HepG2 (cell line): ENCODE data around the gene TRIM44. TPM values are rescaled to one million over a fixed set of nuclear protein-coding genes. Genes with fewer than 3 reads are reported as not detected.

Experiments used
- ATAC-seq: fragments of 200-7000 bp; cut with Tn5 transposase; 3 replicates; pipeline ENCODE4 v1.9.1; 2020; ENCODE audit warnings: mild to moderate bottlenecking, moderate library complexity
- BruUV-seq: library from RNA; stranded (reverse); fragments of 400-500 nt; replicated peaks from 2 replicates; lab custom pipeline; 2021; lab: Mats Ljungman, UMichigan
- CTCF ChIA-PET: fragments of 300-600 bp; formaldehyde crosslinking; extraction: SDS; loops from one replicate; lab custom pipeline; 2021; ENCODE audit warnings: low total read pairs, inconsistent platforms, low intra/inter-chr PET ratio; lab: Yijun Ruan, JAX
- POLR2A ChIA-PET: fragments of 350-600 bp; sonication (Branson Sonifier 250); formaldehyde crosslinking; loops from one replicate; lab custom pipeline; 2020; ENCODE audit warnings: antibody characterized with exemption, inconsistent platforms; lab: Yijun Ruan, JAX
- DNase-seq: peaks from one replicate; pipeline ENCODE4 v3.0.0-alpha.2; 2015; ENCODE audit warnings: low spot score
- FAIRE-seq: peaks from 3 replicates; lab custom pipeline; 2011; peaks lifted over from hg19 to GRCh38; lab: Jason Lieb, UNC
- H2AFZ ChIP-seq: one replicate; pipeline ENCODE4 v1.6.1; 2011; ENCODE audit warnings: low read length, inconsistent platforms
- H3K27ac ChIP-seq: fragments of 300-600 bp; 3 replicates; pipeline ENCODE4 v1.8.0; 2011; ENCODE audit warnings: mixed run types, mild to moderate bottlenecking, mixed read lengths, low read length, inconsistent platforms; ENCODE audit not compliant: insufficient read depth; ENCODE audit errors: extremely low read length
- H3K27me3 ChIP-seq, 2 experiments: fragments of 200-600 bp in 1 of 2; 2 replicates in 1 of 2; 3 replicates in 1 of 2; pipeline versions ENCODE4 v1.6.0 to v1.8.0; 2011; ENCODE audit warnings: low read length in 2 of 2, mild to moderate bottlenecking in 2 of 2, moderate library complexity in 2 of 2, inconsistent platforms in 1 of 2; ENCODE audit not compliant: insufficient read depth in 2 of 2, control insufficient read depth in 1 of 2
- H3K36me3 ChIP-seq, 2 experiments: fragments of 200-600 bp in 1 of 2; replicated peaks in 1 of 2; 2 replicates in 1 of 2; 3 replicates in 1 of 2; pipeline versions ENCODE4 v1.5.1 to v1.8.0; 2011; ENCODE audit warnings: low read length in 2 of 2, inconsistent platforms in 1 of 2; ENCODE audit not compliant: insufficient read depth in 2 of 2, control insufficient read depth in 1 of 2
- H3K4me1 ChIP-seq: 2 replicates; pipeline ENCODE4 v1.5.1; 2012; ENCODE audit warnings: low read length, inconsistent platforms; ENCODE audit not compliant: insufficient read depth
- H3K4me2 ChIP-seq: 2 replicates; pipeline ENCODE4 v1.6.0; 2011; ENCODE audit warnings: low read depth, low read length, inconsistent platforms
- H3K4me3 ChIP-seq, 3 experiments: fragments of 200-600 bp in 1 of 3; sonication (generic), shearing (Covaris generic) in 1 of 3; replicated peaks in 1 of 3; 2 replicates each; pipeline ENCODE4 v1.5.1; 2011 to 2016; ENCODE audit warnings: low read length in 3 of 3, inconsistent platforms in 2 of 3, low read depth in 2 of 3, mild to moderate bottlenecking in 2 of 3, control low read depth in 1 of 3, mixed read lengths in 1 of 3; ENCODE audit not compliant: insufficient read depth in 1 of 3
- H3K79me2 ChIP-seq: one replicate; pipeline ENCODE4 v1.6.1; 2011; ENCODE audit warnings: low read length, inconsistent platforms; ENCODE audit not compliant: insufficient read depth
- H3K9ac ChIP-seq: 2 replicates; pipeline ENCODE4 v1.6.0; 2011; ENCODE audit warnings: mild to moderate bottlenecking, low read depth, low read length, inconsistent platforms; ENCODE audit not compliant: insufficient read depth
- H3K9me3 ChIP-seq: 2 replicates; pipeline ENCODE4 v1.5.1; 2012; ENCODE audit warnings: mild to moderate bottlenecking, low read length
- H4K20me1 ChIP-seq: 2 replicates; pipeline ENCODE4 v1.6.0; 2011; ENCODE audit warnings: inconsistent platforms, mild to moderate bottlenecking, low read length, moderate library complexity; ENCODE audit not compliant: insufficient read depth
- FIP1L1 ChIP-seq: fragments of 200-400 bp; formaldehyde crosslinking; IDR thresholded peaks from 2 replicates; pipeline ENCODE4 v1.6.1; 2018; ENCODE audit warnings: low read depth, mild to moderate bottlenecking, low read length, moderate library complexity, borderline replicate concordance; ENCODE audit not compliant: insufficient read depth
- KLF9 ChIP-seq: IDR thresholded peaks from 2 replicates; pipeline ENCODE4 v1.6.1; 2016; ENCODE audit warnings: low read depth
- POLR2A ChIP-seq, 2 experiments: IDR thresholded peaks; 2 replicates each; pipeline ENCODE4 v1.6.1; 2011; ENCODE audit warnings: low read depth in 2 of 2, low read length in 2 of 2, mild to moderate bottlenecking in 1 of 2, moderate library complexity in 1 of 2; ENCODE audit not compliant: insufficient read depth in 1 of 2
- POLR2AphosphoS2 ChIP-seq: IDR thresholded peaks from 2 replicates; pipeline ENCODE4 v1.6.1; 2011; ENCODE audit warnings: low read depth, low read length, improper control_type of control experiment
- RFX1 ChIP-seq: fragments of 450-650 bp; IDR thresholded peaks from 2 replicates; pipeline ENCODE4 v1.6.1; 2017
- TEAD2 ChIP-seq: sonication (generic); formaldehyde crosslinking; IDR thresholded peaks from 2 replicates; pipeline ENCODE4 v1.9.0; 2021; ENCODE audit warnings: missing genetic modification reagents
- ZBTB1 ChIP-seq: sonication (generic); formaldehyde crosslinking; IDR thresholded peaks from 2 replicates; pipeline ENCODE4 v1.4.0; 2020; ENCODE audit warnings: missing genetic modification reagents, borderline replicate concordance
- ZNF33B ChIP-seq: sonication (generic); formaldehyde crosslinking; IDR thresholded peaks from 2 replicates; pipeline ENCODE4 v1.5.1; 2020; ENCODE audit warnings: mild to moderate bottlenecking, missing genetic modification reagents
- ZNF441 ChIP-seq: sonication (generic); formaldehyde crosslinking; IDR thresholded peaks from 2 replicates; pipeline ENCODE4 v1.7.0; 2021; ENCODE audit warnings: missing genetic modification reagents, borderline replicate concordance
- ZNF496 ChIP-seq: sonication (generic); formaldehyde crosslinking; IDR thresholded peaks from 2 replicates; pipeline ENCODE4 v1.8.1; 2023; ENCODE audit warnings: mild to moderate bottlenecking, moderate library complexity, missing genetic modification reagents; ENCODE audit not compliant: insufficient replicate concordance
- ZNF746 ChIP-seq: sonication (generic); formaldehyde crosslinking; IDR thresholded peaks from 2 replicates; pipeline ENCODE4 v1.8.0; 2022; ENCODE audit warnings: mild to moderate bottlenecking, missing genetic modification reagents
- WGBS: methylation state at CpG from one replicate; pipeline ENCODE4 v1.1.6; 2017; ENCODE audit warnings: low lambda C conversion rate; 5-methylcytosine and 5-hydroxymethylcytosine counted together
- in situ Hi-C: cut with HindIII; loops from 2 replicates; pipeline ENCODE4 v1.10.0; 2017; ENCODE audit warnings: low pct_unique_long_range_greater_than_20kb; ENCODE audit not compliant: extremely low pct_ligation_motif_present
- intact Hi-C: fragments of 100-400 bp; cut with micrococcal nuclease; formaldehyde crosslinking; loops from one replicate; pipeline ENCODE4 v1.10.0; 2022; ENCODE audit not compliant: unreplicated experiment
- polyA plus RNA-seq, 8 experiments: library from polyadenylated mRNA; depleted of rRNA in 3 of 8; stranded (reverse) in 7 of 8; unstranded in 1 of 8; fragments of >200 nt; fragmentation: Illumina TruSeq in 4 of 8; extraction: Trizol in 4 of 8; gene quantifications; 2 replicates each; pipeline versions ENCODE4 v1.2.1 to v1.2.3, GENCODE V29; 2011 to 2016; ENCODE audit warnings: low read depth in 4 of 8, missing spikeins in 1 of 8, mixed read lengths in 1 of 8; ENCODE audit not compliant: insufficient read depth in 1 of 8
- total RNA-seq, 5 experiments: library from RNA; depleted of rRNA; stranded (reverse); fragments of >200 nt; fragmentation: Illumina TruSeq; extraction: Trizol; gene quantifications; 2 replicates each; pipeline ENCODE4 v1.2.3, GENCODE V29; 2016; ENCODE audit warnings: low read depth in 1 of 5
- TF ChIP-seq, protein P1 (sequence below): sonication (generic); formaldehyde crosslinking; IDR thresholded peaks from 2 replicates; pipeline ENCODE4 v1.4.0; 2020; ENCODE audit warnings: missing genetic modification reagents, borderline replicate concordance
- TF ChIP-seq, protein P2 (sequence below): sonication (generic); formaldehyde crosslinking; IDR thresholded peaks from 2 replicates; pipeline ENCODE4 v1.4.0; 2020; ENCODE audit warnings: low read depth, missing genetic modification reagents
- TF ChIP-seq, protein P3 (sequence below): IDR thresholded peaks from 2 replicates; pipeline ENCODE4 v1.6.1; 2016

The TRIM44 gene
- total and polyA plus RNA-seq, 2 of the 13 experiments (the other 11 are each of a cell fraction or from before 2014, with no cell fraction given) = 22.7 to 50.3 TPM

DNA sequence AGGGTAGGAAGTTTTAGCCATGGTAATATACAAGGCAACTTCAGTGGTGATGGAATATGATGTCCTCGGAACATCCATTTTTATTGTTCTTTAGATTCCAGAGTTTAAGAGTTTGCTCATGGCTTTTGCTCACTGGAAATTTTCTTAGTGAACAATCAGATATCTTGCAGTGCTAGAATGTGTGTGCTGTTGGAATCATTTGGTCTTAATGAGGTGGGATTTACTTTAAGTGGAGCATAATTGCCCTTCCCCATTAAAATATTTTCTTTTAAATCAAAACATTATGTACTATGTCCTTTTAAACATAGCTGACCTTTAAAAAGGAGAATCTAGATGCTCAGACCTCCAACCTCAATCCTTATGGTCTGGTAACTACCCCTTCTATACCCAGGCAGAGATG lies 204.0 kb downstream of the TRIM44 start:
- POLR2A ChIA-PET = no interaction called here
- DNase-seq (no peak), ATAC-seq (no peak), FAIRE-seq (no peak)
- H3K27ac ChIP-seq = no peak overlapping the region
- WGBS = 12% methylated on average over 1 of the region's 1 CpG
- CTCF ChIA-PET = no interaction called here
- H3K9ac ChIP-seq = no peak overlapping the region
- H3K4me2 ChIP-seq = no peak overlapping the region
- no peak overlapping the region for H3K4me3 ChIP-seq
- no peak overlapping the region for H2AFZ ChIP-seq
- no peaks in the 10 kb centered on the region for H3K79me2 ChIP-seq
- H3K27me3 ChIP-seq = peaks cover 0 to 2% of the 10 kb centered on the region in 2 experiments; a peak in 2 of 5 replicates
- H3K36me3 ChIP-seq = no peaks in the 10 kb centered on the region
- H3K9me3 ChIP-seq = peaks cover 7% of the 10 kb centered on the region; the same call in 1 of the 2 replicates
- H3K4me1 ChIP-seq = no peaks in the 10 kb centered on the region
- BruUV-seq = no TSS peak
- in situ Hi-C loops = no loop called here
- intact Hi-C loops = no loop called here
- no peaks in the 10 kb centered on the region for H4K20me1 ChIP-seq
- TF ChIP-seq ZNF746 (CRISPR knock-in tag) = no peak
- TF ChIP-seq ZBTB1 (CRISPR knock-in tag) = no peak
- no peak for TF ChIP-seq POLR2A (IDR thresholded peaks at IDR 0.05; ENCODE audit: insufficient read depth in 1 of 2, low read depth in 2 of 2, low read length in 2 of 2)
- TF ChIP-seq, protein P1, sequence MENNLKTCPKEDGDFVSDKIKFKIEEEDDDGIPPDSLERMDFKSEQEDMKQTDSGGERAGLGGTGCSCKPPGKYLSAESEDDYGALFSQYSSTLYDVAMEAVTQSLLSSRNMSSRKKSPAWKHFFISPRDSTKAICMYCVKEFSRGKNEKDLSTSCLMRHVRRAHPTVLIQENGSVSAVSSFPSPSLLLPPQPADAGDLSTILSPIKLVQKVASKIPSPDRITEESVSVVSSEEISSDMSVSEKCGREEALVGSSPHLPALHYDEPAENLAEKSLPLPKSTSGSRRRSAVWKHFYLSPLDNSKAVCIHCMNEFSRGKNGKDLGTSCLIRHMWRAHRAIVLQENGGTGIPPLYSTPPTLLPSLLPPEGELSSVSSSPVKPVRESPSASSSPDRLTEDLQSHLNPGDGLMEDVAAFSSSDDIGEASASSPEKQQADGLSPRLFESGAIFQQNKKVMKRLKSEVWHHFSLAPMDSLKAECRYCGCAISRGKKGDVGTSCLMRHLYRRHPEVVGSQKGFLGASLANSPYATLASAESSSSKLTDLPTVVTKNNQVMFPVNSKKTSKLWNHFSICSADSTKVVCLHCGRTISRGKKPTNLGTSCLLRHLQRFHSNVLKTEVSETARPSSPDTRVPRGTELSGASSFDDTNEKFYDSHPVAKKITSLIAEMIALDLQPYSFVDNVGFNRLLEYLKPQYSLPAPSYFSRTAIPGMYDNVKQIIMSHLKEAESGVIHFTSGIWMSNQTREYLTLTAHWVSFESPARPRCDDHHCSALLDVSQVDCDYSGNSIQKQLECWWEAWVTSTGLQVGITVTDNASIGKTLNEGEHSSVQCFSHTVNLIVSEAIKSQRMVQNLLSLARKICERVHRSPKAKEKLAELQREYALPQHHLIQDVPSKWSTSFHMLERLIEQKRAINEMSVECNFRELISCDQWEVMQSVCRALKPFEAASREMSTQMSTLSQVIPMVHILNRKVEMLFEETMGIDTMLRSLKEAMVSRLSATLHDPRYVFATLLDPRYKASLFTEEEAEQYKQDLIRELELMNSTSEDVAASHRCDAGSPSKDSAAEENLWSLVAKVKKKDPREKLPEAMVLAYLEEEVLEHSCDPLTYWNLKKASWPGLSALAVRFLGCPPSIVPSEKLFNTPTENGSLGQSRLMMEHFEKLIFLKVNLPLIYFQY (CRISPR knock-in tag) = no peak
- TF ChIP-seq, protein P2, sequence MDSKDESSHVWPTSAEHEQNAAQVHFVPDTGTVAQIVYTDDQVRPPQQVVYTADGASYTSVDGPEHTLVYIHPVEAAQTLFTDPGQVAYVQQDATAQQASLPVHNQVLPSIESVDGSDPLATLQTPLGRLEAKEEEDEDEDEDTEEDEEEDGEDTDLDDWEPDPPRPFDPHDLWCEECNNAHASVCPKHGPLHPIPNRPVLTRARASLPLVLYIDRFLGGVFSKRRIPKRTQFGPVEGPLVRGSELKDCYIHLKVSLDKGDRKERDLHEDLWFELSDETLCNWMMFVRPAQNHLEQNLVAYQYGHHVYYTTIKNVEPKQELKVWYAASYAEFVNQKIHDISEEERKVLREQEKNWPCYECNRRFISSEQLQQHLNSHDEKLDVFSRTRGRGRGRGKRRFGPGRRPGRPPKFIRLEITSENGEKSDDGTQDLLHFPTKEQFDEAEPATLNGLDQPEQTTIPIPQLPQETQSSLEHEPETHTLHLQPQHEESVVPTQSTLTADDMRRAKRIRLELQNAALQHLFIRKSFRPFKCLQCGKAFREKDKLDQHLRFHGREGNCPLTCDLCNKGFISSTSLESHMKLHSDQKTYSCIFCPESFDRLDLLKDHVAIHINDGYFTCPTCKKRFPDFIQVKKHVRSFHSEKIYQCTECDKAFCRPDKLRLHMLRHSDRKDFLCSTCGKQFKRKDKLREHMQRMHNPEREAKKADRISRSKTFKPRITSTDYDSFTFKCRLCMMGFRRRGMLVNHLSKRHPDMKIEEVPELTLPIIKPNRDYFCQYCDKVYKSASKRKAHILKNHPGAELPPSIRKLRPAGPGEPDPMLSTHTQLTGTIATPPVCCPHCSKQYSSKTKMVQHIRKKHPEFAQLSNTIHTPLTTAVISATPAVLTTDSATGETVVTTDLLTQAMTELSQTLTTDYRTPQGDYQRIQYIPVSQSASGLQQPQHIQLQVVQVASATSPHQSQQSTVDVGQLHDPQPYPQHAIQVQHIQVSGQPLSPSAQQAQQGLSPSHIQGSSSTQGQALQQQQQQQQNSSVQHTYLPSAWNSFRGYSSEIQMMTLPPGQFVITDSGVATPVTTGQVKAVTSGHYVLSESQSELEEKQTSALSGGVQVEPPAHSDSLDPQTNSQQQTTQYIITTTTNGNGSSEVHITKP = no peak
- TF ChIP-seq, protein P3, sequence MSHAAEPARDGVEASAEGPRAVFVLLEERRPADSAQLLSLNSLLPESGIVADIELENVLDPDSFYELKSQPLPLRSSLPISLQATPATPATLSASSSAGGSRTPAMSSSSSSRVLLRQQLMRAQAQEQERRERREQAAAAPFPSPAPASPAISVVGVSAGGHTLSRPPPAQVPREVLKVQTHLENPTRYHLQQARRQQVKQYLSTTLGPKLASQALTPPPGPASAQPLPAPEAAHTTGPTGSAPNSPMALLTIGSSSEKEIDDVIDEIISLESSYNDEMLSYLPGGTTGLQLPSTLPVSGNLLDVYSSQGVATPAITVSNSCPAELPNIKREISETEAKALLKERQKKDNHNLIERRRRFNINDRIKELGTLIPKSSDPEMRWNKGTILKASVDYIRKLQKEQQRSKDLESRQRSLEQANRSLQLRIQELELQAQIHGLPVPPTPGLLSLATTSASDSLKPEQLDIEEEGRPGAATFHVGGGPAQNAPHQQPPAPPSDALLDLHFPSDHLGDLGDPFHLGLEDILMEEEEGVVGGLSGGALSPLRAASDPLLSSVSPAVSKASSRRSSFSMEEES = no peak
- no peak for TF ChIP-seq ZNF496 (CRISPR knock-in tag)
- no peak for TF ChIP-seq ZNF33B
- no peak for TF ChIP-seq POLR2AphosphoS2
- TF ChIP-seq TEAD2 (CRISPR knock-in tag) = no peak
- no peak for TF ChIP-seq KLF9 (CRISPR knock-in tag)
- TF ChIP-seq FIP1L1 = no peak
- no peak for TF ChIP-seq ZNF441 (CRISPR knock-in tag)
- no peak for TF ChIP-seq RFX1
